Measurements from ENCODE around the gene EFCAB6. TPM values are rescaled to one million over a fixed set of nuclear protein-coding genes. Genes with fewer than 3 reads are reported as not detected.

EFCAB6 gene
- total RNA-seq, 1 experiment from 2014 or later = 2.5 TPM

GRCh38 chr22:43506487-43506886, 305.6 kb downstream of the EFCAB6 start:
- Histone ChIP-seq H3K79me2 (ENCODE audit: low read depth) (no peaks in the 10 kb centered on the region), H4K20me1 (ENCODE audit: insufficient read depth) (no peaks in the 10 kb centered on the region; the same call in 1 of the 2 replicates), H3K27ac (no peak overlapping the region), H3K27me3 (ENCODE audit: insufficient read depth, low read depth) (peaks cover 66% of the 10 kb centered on the region), H3K4me2 (no peak overlapping the region), H3K4me1 (replicated peaks; ENCODE audit: insufficient read depth) (no peaks in the 10 kb centered on the region), H3K9me3 (ENCODE audit: insufficient read depth, low read depth) (no peaks in the 10 kb centered on the region; the same call in 1 of the 2 replicates), H3F3A (ENCODE audit: insufficient read depth, low read depth) (no peaks in the 10 kb centered on the region), H3K9me2 (ENCODE audit: insufficient read depth) (no peaks in the 10 kb centered on the region; the same call in 1 of the 2 replicates), H2AFZ (no peak overlapping the region), H3K36me3 (ENCODE audit: low read depth) (no peaks in the 10 kb centered on the region), H3K4me3 (no peak overlapping the region)
- POLR2A ChIA-PET (ENCODE audit: unreplicated experiment) = no interaction called here
- TF ChIP-seq EZH2 (IDR thresholded peaks at IDR 0.05; ENCODE audit: low read depth) = no peak
- TF ChIP-seq CTCF (conservative IDR thresholded peaks at IDR 0.05) = no peak
- no TSS peak for BruUV-seq (replicated peaks)
- CTCF ChIA-PET = no interaction called here
- no peak for DNase-seq
- intact Hi-C loops (cut with micrococcal nuclease; ENCODE audit: unreplicated experiment) = no loop called here

- Histone ChIP-seq H4K20me1 (ENCODE audit: insufficient read depth) (no peaks in the 10 kb centered on the region; the same call in 1 of the 2 replicates), H2AFZ (no peak overlapping the region), H3K4me2 (no peak overlapping the region), H3K27ac (no peak overlapping the region), H3K27me3 (ENCODE audit: insufficient read depth, low read depth) (peaks cover 66% of the 10 kb centered on the region), H3K79me2 (ENCODE audit: low read depth) (no peaks in the 10 kb centered on the region), H3K4me3 (no peak overlapping the region), H3K36me3 (ENCODE audit: low read depth) (no peaks in the 10 kb centered on the region), H3K9me2 (ENCODE audit: insufficient read depth) (no peaks in the 10 kb centered on the region; the same call in 1 of the 2 replicates), H3K9me3 (ENCODE audit: insufficient read depth, low read depth) (no peaks in the 10 kb centered on the region; the same call in 1 of the 2 replicates), H3F3A (ENCODE audit: insufficient read depth, low read depth) (no peaks in the 10 kb centered on the region), H3K4me1 (replicated peaks; ENCODE audit: insufficient read depth) (no peaks in the 10 kb centered on the region)
- ChIA-PET POLR2A (ENCODE audit: unreplicated experiment) (no interaction called here), CTCF (no interaction called here)
- DNase-seq = no peak
- no TSS peak for BruUV-seq (replicated peaks)
- TF ChIP-seq EZH2 (IDR thresholded peaks at IDR 0.05; ENCODE audit: low read depth) = no peak
- TF ChIP-seq CTCF (conservative IDR thresholded peaks at IDR 0.05) = no peak
- intact Hi-C loops (cut with micrococcal nuclease; ENCODE audit: unreplicated experiment) = no loop called here
Measured at GRCh38 chr22:43505896-43506295, 306.2 kb downstream of the EFCAB6 start.

- TF ChIP-seq EZH2 (IDR thresholded peaks at IDR 0.05; ENCODE audit: low read depth) (no peak), CTCF (conservative IDR thresholded peaks at IDR 0.05) (no peak)
Measured at GRCh38 chr22:43505423-43505822, 306.7 kb downstream of the EFCAB6 start.

More at GRCh38 chr22:43505423-43505822, 306.7 kb downstream of the EFCAB6 start:
- Histone ChIP-seq H3K4me2 (no peak overlapping the region), H3K4me1 (replicated peaks; ENCODE audit: insufficient read depth) (no peaks in the 10 kb centered on the region), H3K27me3 (ENCODE audit: insufficient read depth, low read depth) (peaks cover 65% of the 10 kb centered on the region), H3K36me3 (ENCODE audit: low read depth) (no peaks in the 10 kb centered on the region), H4K20me1 (ENCODE audit: insufficient read depth) (no peaks in the 10 kb centered on the region; the same call in 1 of the 2 replicates), H2AFZ (no peak overlapping the region), H3K9me2 (ENCODE audit: insufficient read depth) (no peaks in the 10 kb centered on the region; the same call in 1 of the 2 replicates), H3K4me3 (no peak overlapping the region), H3K79me2 (ENCODE audit: low read depth) (no peaks in the 10 kb centered on the region), H3K27ac (no peak overlapping the region), H3K9me3 (ENCODE audit: insufficient read depth, low read depth) (no peaks in the 10 kb centered on the region; the same call in 1 of the 2 replicates), H3F3A (ENCODE audit: insufficient read depth, low read depth) (no peaks in the 10 kb centered on the region)
- intact Hi-C loops (cut with micrococcal nuclease; ENCODE audit: unreplicated experiment) = no loop called here
- CTCF ChIA-PET = no interaction called here
- POLR2A ChIA-PET (ENCODE audit: unreplicated experiment) = no interaction called here
- DNase-seq = no peak
- BruUV-seq (replicated peaks) = no TSS peak

Data from PC-9 (cell line).